ENCODE measurements around the gene PCDHA9.

DNA sequence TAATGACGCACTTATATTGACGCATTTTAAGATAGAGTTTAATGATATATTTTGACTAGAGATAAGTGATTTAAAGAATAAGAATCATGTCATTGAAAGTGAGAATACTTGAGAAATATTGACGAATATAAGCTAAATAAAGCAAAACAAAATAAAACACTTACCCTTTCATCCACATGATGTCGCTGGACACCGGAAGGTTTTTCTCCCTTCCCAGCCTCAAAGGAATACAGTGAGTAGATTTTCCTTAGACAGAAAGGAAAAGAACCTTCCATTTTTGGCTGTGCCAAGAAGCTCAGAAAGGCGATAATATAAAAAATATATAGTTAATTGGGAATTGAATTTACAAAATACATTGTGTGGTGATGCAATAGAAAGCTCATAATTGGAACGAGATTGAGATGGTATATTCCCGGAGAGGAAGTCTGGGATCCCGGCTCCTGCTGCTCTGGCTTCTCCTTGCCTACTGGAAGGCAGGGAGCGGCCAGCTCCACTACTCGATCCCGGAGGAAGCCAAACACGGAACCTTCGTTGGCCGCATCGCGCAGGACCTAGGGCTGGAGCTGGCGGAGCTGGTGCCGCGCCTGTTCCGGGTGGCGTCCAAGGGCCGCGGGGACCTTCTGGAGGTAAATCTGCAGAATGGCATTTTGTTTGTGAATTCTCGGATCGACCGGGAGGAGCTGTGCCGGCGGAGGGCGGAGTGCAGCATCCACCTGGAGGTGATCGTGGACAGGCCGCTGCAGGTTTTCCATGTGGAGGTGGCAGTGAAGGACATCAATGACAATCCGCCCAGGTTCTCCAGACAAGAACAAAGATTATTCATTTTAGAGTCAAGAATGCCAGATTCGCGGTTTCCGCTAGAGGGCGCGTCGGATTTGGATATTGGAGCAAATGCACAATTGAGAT is 26.6 kb upstream of the PCDHA9 start, which contains the start of gene PCDHA5:
- TF ChIP-seq, protein P1, sequence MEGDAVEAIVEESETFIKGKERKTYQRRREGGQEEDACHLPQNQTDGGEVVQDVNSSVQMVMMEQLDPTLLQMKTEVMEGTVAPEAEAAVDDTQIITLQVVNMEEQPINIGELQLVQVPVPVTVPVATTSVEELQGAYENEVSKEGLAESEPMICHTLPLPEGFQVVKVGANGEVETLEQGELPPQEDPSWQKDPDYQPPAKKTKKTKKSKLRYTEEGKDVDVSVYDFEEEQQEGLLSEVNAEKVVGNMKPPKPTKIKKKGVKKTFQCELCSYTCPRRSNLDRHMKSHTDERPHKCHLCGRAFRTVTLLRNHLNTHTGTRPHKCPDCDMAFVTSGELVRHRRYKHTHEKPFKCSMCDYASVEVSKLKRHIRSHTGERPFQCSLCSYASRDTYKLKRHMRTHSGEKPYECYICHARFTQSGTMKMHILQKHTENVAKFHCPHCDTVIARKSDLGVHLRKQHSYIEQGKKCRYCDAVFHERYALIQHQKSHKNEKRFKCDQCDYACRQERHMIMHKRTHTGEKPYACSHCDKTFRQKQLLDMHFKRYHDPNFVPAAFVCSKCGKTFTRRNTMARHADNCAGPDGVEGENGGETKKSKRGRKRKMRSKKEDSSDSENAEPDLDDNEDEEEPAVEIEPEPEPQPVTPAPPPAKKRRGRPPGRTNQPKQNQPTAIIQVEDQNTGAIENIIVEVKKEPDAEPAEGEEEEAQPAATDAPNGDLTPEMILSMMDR (conservative IDR thresholded peaks at IDR 0.05): no peak
- TF ChIP-seq EZH2 (IDR thresholded peaks at IDR 0.05; ENCODE audit: low read depth): no peak

All from PC-9 (cell line).